DND-41 (cell line): ENCODE measurements around the gene COBL.

Experiments
- EZH2 ChIP-seq: IDR thresholded peaks from 3 replicates; pipeline ENCODE4 v1.6.1; 2012; ENCODE audit warnings: borderline replicate concordance, low read depth, mild to moderate bottlenecking, moderate library complexity, low read length, inconsistent platforms; ENCODE audit not compliant: severe bottlenecking
- TF ChIP-seq, protein P1 (sequence below): IDR thresholded peaks from 2 replicates; pipeline ENCODE4 v1.5.1; 2012; ENCODE audit warnings: borderline replicate concordance, low read length, moderate library complexity, mild to moderate bottlenecking; ENCODE audit not compliant: poor library complexity, severe bottlenecking; ENCODE audit errors: extremely low read depth

GRCh38 chr7:51213618-51214017 lies 103.0 kb downstream of the COBL start:
- TF ChIP-seq, protein P1, sequence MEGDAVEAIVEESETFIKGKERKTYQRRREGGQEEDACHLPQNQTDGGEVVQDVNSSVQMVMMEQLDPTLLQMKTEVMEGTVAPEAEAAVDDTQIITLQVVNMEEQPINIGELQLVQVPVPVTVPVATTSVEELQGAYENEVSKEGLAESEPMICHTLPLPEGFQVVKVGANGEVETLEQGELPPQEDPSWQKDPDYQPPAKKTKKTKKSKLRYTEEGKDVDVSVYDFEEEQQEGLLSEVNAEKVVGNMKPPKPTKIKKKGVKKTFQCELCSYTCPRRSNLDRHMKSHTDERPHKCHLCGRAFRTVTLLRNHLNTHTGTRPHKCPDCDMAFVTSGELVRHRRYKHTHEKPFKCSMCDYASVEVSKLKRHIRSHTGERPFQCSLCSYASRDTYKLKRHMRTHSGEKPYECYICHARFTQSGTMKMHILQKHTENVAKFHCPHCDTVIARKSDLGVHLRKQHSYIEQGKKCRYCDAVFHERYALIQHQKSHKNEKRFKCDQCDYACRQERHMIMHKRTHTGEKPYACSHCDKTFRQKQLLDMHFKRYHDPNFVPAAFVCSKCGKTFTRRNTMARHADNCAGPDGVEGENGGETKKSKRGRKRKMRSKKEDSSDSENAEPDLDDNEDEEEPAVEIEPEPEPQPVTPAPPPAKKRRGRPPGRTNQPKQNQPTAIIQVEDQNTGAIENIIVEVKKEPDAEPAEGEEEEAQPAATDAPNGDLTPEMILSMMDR = no peak
- TF ChIP-seq EZH2 = no peak
